ENCODE measurements around the gene TTC12.

DNA sequence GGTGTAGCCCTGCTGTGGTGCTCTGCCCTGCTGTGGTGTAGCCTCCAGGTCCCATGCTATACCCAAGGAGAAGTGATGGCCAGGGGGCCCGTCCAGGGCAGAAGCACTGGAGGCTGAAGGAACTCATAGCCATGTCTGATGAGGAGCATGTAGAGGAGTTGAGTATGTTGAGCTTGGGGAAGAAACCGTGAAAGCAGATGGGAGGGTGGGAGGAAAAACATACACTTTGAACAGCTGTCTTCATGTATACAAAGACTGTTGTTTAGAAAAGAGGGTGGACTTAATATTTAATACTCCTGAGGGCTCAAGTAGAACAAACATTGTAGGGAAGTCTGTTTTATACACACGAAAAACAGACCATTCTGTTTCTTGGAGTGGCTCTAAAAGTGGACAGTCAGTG lies 26.6 kb upstream of the TTC12 start:
- TF ChIP-seq POLR2A (IDR thresholded peaks at IDR 0.05; ENCODE audit: low read length), result no peak
- TF ChIP-seq GATA1 (IDR thresholded peaks at IDR 0.05; ENCODE audit: low read depth, low read length), result no peak
